K562 (cell line): ENCODE measurements around the gene PAIP2. TPM values are rescaled to one million over a fixed set of nuclear protein-coding genes. Genes with fewer than 3 reads are reported as not detected.

Source experiments
- ATAC-seq: fragments of 200-7000 bp; cut with Tn5 transposase; 3 replicates; pipeline ENCODE4 v1.9.1; 2020; ENCODE audit warnings: moderate library complexity
- BruUV-seq: library from RNA; stranded (reverse); fragments of 400-500 nt; replicated peaks from 2 replicates; lab custom pipeline; 2021; lab: Mats Ljungman, UMichigan
- CTCF ChIA-PET: fragments of 300-600 bp; formaldehyde crosslinking; extraction: SDS; loops from one replicate; lab custom pipeline; 2021; ENCODE audit warnings: low intra/inter-chr PET ratio; lab: Yijun Ruan, JAX
- POLR2A ChIA-PET: fragments of 300-600, 350-650 bp; sonication (Branson Sonifier 250); formaldehyde crosslinking; extraction: SDS; loops from one replicate; lab custom pipeline; 2021; ENCODE audit warnings: antibody characterized with exemption, inconsistent platforms; lab: Yijun Ruan, JAX
- DNase-seq, 4 experiments: peaks; one replicate each; pipeline versions ENCODE4 v3.0.0 to v3.0.0-alpha.2; 2011 to 2018; ENCODE audit warnings: low spot score in 3 of 4, mixed read lengths in 3 of 4; ENCODE audit errors: extremely low read depth in 1 of 4
- FAIRE-seq: peaks from 2 replicates; lab custom pipeline; 2011; peaks lifted over from hg19 to GRCh38; lab: Jason Lieb, UNC
- H2AFZ ChIP-seq: 2 replicates; pipeline ENCODE4 v1.6.0; 2011; ENCODE audit warnings: low read depth, low read length, control low read depth, inconsistent platforms
- H3K27ac ChIP-seq: fragments of 200-600 bp; 3 replicates; pipeline ENCODE4 v1.8.0; 2011; ENCODE audit warnings: low read depth, mild to moderate bottlenecking, control low read depth, inconsistent platforms, low read length, moderate library complexity, mixed read lengths; ENCODE audit errors: extremely low read depth
- H3K27me3 ChIP-seq, 2 experiments: fragments of 300-600 bp in 1 of 2; 2 replicates in 1 of 2; 3 replicates in 1 of 2; pipeline versions ENCODE4 v1.6.0 to v1.8.0; 2011; ENCODE audit warnings: inconsistent platforms in 2 of 2, low read length in 2 of 2, mild to moderate bottlenecking in 1 of 2, mixed read lengths in 1 of 2, moderate library complexity in 1 of 2; ENCODE audit not compliant: control insufficient read depth in 2 of 2, insufficient read depth in 2 of 2
- H3K36me3 ChIP-seq: fragments of 300-600 bp; 3 replicates; pipeline ENCODE4 v1.8.0; 2011; ENCODE audit warnings: mild to moderate bottlenecking, low read length, inconsistent platforms; ENCODE audit not compliant: control insufficient read depth, insufficient read depth
- H3K4me1 ChIP-seq, 2 experiments: fragments of 200-600 bp in 1 of 2; replicated peaks in 1 of 2; 2 replicates in 1 of 2; 3 replicates in 1 of 2; pipeline versions ENCODE4 v1.5.1 to v1.8.0; 2011; ENCODE audit warnings: inconsistent platforms in 2 of 2, low read length in 2 of 2, mild to moderate bottlenecking in 1 of 2, mixed read lengths in 1 of 2, moderate library complexity in 1 of 2; ENCODE audit not compliant: control insufficient read depth in 2 of 2, insufficient read depth in 2 of 2
- H3K4me2 ChIP-seq: 2 replicates; pipeline ENCODE4 v1.6.1; 2011; ENCODE audit warnings: low read length, control low read depth, inconsistent platforms, mixed read lengths; ENCODE audit not compliant: insufficient read depth
- H3K4me3 ChIP-seq: fragments of 200-600 bp; sonication (generic), shearing (Covaris generic); 2 replicates; pipeline ENCODE4 v1.5.1; 2016; ENCODE audit warnings: control low read depth, inconsistent platforms
- H3K79me2 ChIP-seq: fragments of 200-600 bp; 3 replicates; pipeline ENCODE4 v1.8.0; 2011; ENCODE audit warnings: low read length, inconsistent platforms; ENCODE audit not compliant: control insufficient read depth, insufficient read depth
- H3K9ac ChIP-seq, 2 experiments: 2 replicates each; pipeline versions ENCODE4 v1.6.0 to v1.6.1; 2011; ENCODE audit warnings: low read depth in 2 of 2, low read length in 2 of 2, control low read depth in 1 of 2, inconsistent platforms in 1 of 2, mild to moderate bottlenecking in 1 of 2, mixed read lengths in 1 of 2; ENCODE audit not compliant: insufficient read depth in 1 of 2
- H3K9me1 ChIP-seq: one replicate; pipeline ENCODE4 v1.6.0; 2011; ENCODE audit warnings: inconsistent platforms, mild to moderate bottlenecking, low read length, moderate library complexity; ENCODE audit not compliant: control insufficient read depth, insufficient read depth
- H3K9me3 ChIP-seq: replicated peaks from 2 replicates; pipeline ENCODE4 v1.5.1; 2011; ENCODE audit warnings: low read depth, low read length, inconsistent platforms; ENCODE audit not compliant: control insufficient read depth, insufficient read depth
- H4K20me1 ChIP-seq: replicated peaks from 2 replicates; pipeline ENCODE4 v1.6.1; 2011; ENCODE audit warnings: low read length, inconsistent platforms, mixed read lengths; ENCODE audit not compliant: control insufficient read depth, insufficient read depth
- DPF2 ChIP-seq: fragments of 450-650 bp; IDR thresholded peaks from 2 replicates; pipeline ENCODE4 v1.6.1; 2016
- ELF1 ChIP-seq: fragments of 200-800 bp; sonication (Bioruptor generic); IDR thresholded peaks from 2 replicates; pipeline ENCODE4 v1.6.1; 2016; ENCODE audit warnings: missing genetic modification characterization, missing compliant biosample characterization
- ELF2 ChIP-seq: fragments of 250-450 bp; sonication (Bioruptor Pico); IDR thresholded peaks from 2 replicates; pipeline ENCODE4 v1.5.0; 2021; ENCODE audit warnings: mild to moderate bottlenecking
- HDAC6 ChIP-seq: IDR thresholded peaks from 2 replicates; pipeline ENCODE4 v1.6.1; 2012; ENCODE audit warnings: low read depth, mild to moderate bottlenecking, control low read depth, inconsistent platforms, low read length, moderate library complexity
- HEY1 ChIP-seq: fragments of 250-450 bp; sonication (Bioruptor Pico); IDR thresholded peaks from 2 replicates; pipeline ENCODE4 v1.5.0; 2020; ENCODE audit warnings: mild to moderate bottlenecking, moderate library complexity, borderline replicate concordance
- ZNF277 ChIP-seq: fragments of 250-450 bp; sonication (Bioruptor Pico); IDR thresholded peaks from 2 replicates; pipeline ENCODE4 v1.8.0; 2022; ENCODE audit warnings: inconsistent platforms, mild to moderate bottlenecking, moderate library complexity, borderline replicate concordance
- WGBS: fragments of 100-300 bp; shearing (Covaris generic); methylation state at CpG from one replicate; pipeline ENCODE4 v1.1.6; 2016; ENCODE audit warnings: low coverage, mixed read lengths; ENCODE audit not compliant: insufficient coverage; ENCODE audit errors: missing lambda C conversion rate; 5-methylcytosine and 5-hydroxymethylcytosine counted together
- in situ Hi-C: fragments of 300-500 bp; cut with MboI; formaldehyde crosslinking; loops from 4 replicates; pipeline ENCODE4 v1.15.0; 2018; ENCODE audit warnings: inconsistent platforms, mixed read lengths
- intact Hi-C: fragments of 100-400 bp; cut with micrococcal nuclease; formaldehyde crosslinking; loops from 2 replicates; pipeline ENCODE4 v1.14.2; 2022
- polyA plus RNA-seq, 8 experiments: library from polyadenylated mRNA; depleted of rRNA in 4 of 8; stranded (reverse) in 5 of 8; unstranded in 3 of 8; fragments of >200 nt; fragmentation: Nextera tagmentation in 2 of 8; fragmentation: Illumina TruSeq in 1 of 8; extraction: Ambion mirVana in 2 of 8; extraction: Trizol in 1 of 8; gene quantifications; 2 replicates each; pipeline versions ENCODE4 v1.2.1 to v1.2.3, GENCODE V29; 2011 to 2014; ENCODE audit warnings: inconsistent platforms in 1 of 8, missing spikeins in 1 of 8
- total RNA-seq, 7 experiments: library from RNA; depleted of rRNA in 6 of 7; stranded (reverse); fragments of >200 nt in 6 of 7; fragmentation: Illumina TruSeq in 2 of 7; extraction: Trizol in 2 of 7; gene quantifications; 2 replicates each; pipeline versions ENCODE4 v1.2.1 to v1.2.3, GENCODE V29; 2011 to 2021; ENCODE audit warnings: low replicate concordance in 1 of 7

The PAIP2 gene
- total and polyA plus RNA-seq, 9 of the 15 experiments (the other 6 are each of a cell fraction or from before 2014, with no cell fraction given), result 78.3 to 187 (median 128) TPM

- CTCF ChIA-PET, result interaction anchor here (0.7 kb wide), 1 partner anchor 67 kb away, joined by 3 read pairs; no protein-coding TSS in a partner anchor
- POLR2A ChIA-PET, result interaction anchor here (1.5 to 2.9 kb wide), 3 partner anchors 11 to 20 kb away, joined by 5 to 17 read pairs (median 8); partner anchors contain the start of gene MATR3
- Histone ChIP-seq H3K9me1 (no peaks in the 10 kb centered on the region), H3K4me2 (no peak overlapping the region), H2AFZ (no peak overlapping the region), H3K79me2 (peaks cover 94% of the 10 kb centered on the region), H3K27me3 (no peaks in the 10 kb centered on the region), H3K9me3 (no peaks in the 10 kb centered on the region), H4K20me1 (peaks cover 20% of the 10 kb centered on the region), H3K27ac (no peak overlapping the region), H3K4me3 (no peak overlapping the region), H3K9ac (no peak overlapping the region), H3K36me3 (peaks cover 83% of the 10 kb centered on the region), H3K4me1 (peaks cover 3% of the 10 kb centered on the region in 2 experiments; a peak in 3 of 5 replicates)
- ATAC-seq, result no peak
- WGBS, result 79% methylated on average over 1 of the region's 1 CpG
- FAIRE-seq, result no peak
- no peak for DNase-seq
- TF ChIP-seq HEY1 (CRISPR knock-in tag) (no peak), HDAC6 (no peak), ZNF277 (CRISPR knock-in tag) (no peak), ELF1 (no peak), ELF2 (no peak), DPF2 (no peak)
- intact Hi-C loops, result no loop called here
- in situ Hi-C loops, result no loop called here
- BruUV-seq, result no TSS peak
Measured at GRCh38 chr5:139314276-139314675, 27.4 kb upstream of the PAIP2 start.
